GM12878 (cell line): ENCODE results near the gene SASH1.

ENCODE experiments used
- ASH2L ChIP-seq: fragments of 300-600, 200-600 bp; sonication (generic); IDR thresholded peaks from 2 replicates; pipeline ENCODE4 v1.6.1; 2017; ENCODE audit warnings: low read depth, mild to moderate bottlenecking, borderline replicate concordance
- CEBPB ChIP-seq, 2 experiments: fragments of 150-350 bp in 1 of 2; IDR thresholded peaks; 2 replicates each; pipeline ENCODE4 v1.6.1; 2012 to 2014; ENCODE audit warnings: low read depth in 2 of 2, low read length in 2 of 2, borderline replicate concordance in 1 of 2, inconsistent platforms in 1 of 2
- CHD2 ChIP-seq: IDR thresholded peaks from 2 replicates; pipeline ENCODE4 v1.6.1; 2011; ENCODE audit warnings: low read depth, low read length, improper control_type of control experiment, borderline replicate concordance
- EZH2 ChIP-seq: IDR thresholded peaks from 2 replicates; pipeline ENCODE4 v1.6.1; 2012; ENCODE audit warnings: low read depth, mild to moderate bottlenecking, control low read depth, inconsistent platforms, low read length, borderline replicate concordance; ENCODE audit not compliant: control insufficient read depth
- NFIC ChIP-seq: IDR thresholded peaks from 2 replicates; pipeline ENCODE4 v1.6.1; 2012; ENCODE audit warnings: low read depth, mild to moderate bottlenecking, inconsistent platforms, low read length, moderate library complexity
- NFYB ChIP-seq: IDR thresholded peaks from 2 replicates; pipeline ENCODE4 v1.6.1; 2011; ENCODE audit warnings: low read depth, mild to moderate bottlenecking, low read length, improper control_type of control experiment, moderate library complexity; ENCODE audit not compliant: insufficient read depth
- TAF1 ChIP-seq: IDR thresholded peaks from 2 replicates; pipeline ENCODE4 v1.6.1; 2011; ENCODE audit warnings: mild to moderate bottlenecking, low read depth, low read length, borderline replicate concordance
- YY1 ChIP-seq: IDR thresholded peaks from 2 replicates; pipeline ENCODE4 v1.6.1; 2011; ENCODE audit warnings: low read depth, mild to moderate bottlenecking, low read length
- TF ChIP-seq, protein P1 (sequence below), 3 experiments: IDR thresholded peaks in 2 of 3; conservative IDR thresholded peaks in 1 of 3; 2 replicates each; pipeline ENCODE4 v1.5.1; 2011; ENCODE audit warnings: low read depth in 3 of 3, low read length in 3 of 3, mild to moderate bottlenecking in 3 of 3, control low read depth in 2 of 3, moderate library complexity in 2 of 3, inconsistent platforms in 1 of 3, mixed read lengths in 1 of 3; ENCODE audit not compliant: control insufficient read depth in 2 of 3, insufficient read depth in 1 of 3; ENCODE audit errors: extremely low read depth in 1 of 3
- TF ChIP-seq, protein P2 (sequence below): IDR thresholded peaks from 2 replicates; pipeline ENCODE4 v1.6.1; 2012; ENCODE audit warnings: mild to moderate bottlenecking, low read depth, low read length

DNA sequence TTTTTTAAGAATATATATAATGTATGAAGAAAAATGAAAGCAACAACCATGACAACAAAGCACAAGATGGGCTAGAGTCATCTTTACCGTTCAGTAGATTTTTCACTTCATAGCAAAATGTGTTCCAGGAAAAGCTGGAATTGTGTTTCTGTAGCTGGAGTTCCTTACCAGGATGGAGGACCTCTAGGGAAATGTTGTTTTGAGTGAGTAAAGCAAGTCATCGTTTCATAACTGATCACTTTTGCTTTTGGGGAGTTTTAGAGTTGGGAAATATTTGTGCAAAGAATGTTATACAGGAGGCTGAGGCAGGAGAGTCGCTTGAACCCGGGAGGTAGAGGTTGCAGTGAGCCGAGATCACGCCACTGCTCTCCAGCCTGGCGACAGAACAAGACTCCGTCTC lies 151.6 kb downstream of the SASH1 start:
- no peak for TF ChIP-seq CEBPB (IDR thresholded peaks at IDR 0.05; ENCODE audit: borderline replicate concordance in 1 of 2, low read depth in 2 of 2, low read length in 2 of 2)
- TF ChIP-seq CHD2 = no peak
- no peak for TF ChIP-seq ASH2L
- TF ChIP-seq TAF1 = no peak
- TF ChIP-seq EZH2 = no peak
- TF ChIP-seq NFYB = no peak
- TF ChIP-seq, protein P1, sequence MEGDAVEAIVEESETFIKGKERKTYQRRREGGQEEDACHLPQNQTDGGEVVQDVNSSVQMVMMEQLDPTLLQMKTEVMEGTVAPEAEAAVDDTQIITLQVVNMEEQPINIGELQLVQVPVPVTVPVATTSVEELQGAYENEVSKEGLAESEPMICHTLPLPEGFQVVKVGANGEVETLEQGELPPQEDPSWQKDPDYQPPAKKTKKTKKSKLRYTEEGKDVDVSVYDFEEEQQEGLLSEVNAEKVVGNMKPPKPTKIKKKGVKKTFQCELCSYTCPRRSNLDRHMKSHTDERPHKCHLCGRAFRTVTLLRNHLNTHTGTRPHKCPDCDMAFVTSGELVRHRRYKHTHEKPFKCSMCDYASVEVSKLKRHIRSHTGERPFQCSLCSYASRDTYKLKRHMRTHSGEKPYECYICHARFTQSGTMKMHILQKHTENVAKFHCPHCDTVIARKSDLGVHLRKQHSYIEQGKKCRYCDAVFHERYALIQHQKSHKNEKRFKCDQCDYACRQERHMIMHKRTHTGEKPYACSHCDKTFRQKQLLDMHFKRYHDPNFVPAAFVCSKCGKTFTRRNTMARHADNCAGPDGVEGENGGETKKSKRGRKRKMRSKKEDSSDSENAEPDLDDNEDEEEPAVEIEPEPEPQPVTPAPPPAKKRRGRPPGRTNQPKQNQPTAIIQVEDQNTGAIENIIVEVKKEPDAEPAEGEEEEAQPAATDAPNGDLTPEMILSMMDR (IDR thresholded peaks at IDR 0.05 in 2 of 3, conservative IDR thresholded peaks at IDR 0.05 in 1 of 3; ENCODE audit: control insufficient read depth in 2 of 3, extremely low read depth in 1 of 3, insufficient read depth in 1 of 3, low read depth in 3 of 3, low read length in 3 of 3) = no peak
- TF ChIP-seq, protein P2, sequence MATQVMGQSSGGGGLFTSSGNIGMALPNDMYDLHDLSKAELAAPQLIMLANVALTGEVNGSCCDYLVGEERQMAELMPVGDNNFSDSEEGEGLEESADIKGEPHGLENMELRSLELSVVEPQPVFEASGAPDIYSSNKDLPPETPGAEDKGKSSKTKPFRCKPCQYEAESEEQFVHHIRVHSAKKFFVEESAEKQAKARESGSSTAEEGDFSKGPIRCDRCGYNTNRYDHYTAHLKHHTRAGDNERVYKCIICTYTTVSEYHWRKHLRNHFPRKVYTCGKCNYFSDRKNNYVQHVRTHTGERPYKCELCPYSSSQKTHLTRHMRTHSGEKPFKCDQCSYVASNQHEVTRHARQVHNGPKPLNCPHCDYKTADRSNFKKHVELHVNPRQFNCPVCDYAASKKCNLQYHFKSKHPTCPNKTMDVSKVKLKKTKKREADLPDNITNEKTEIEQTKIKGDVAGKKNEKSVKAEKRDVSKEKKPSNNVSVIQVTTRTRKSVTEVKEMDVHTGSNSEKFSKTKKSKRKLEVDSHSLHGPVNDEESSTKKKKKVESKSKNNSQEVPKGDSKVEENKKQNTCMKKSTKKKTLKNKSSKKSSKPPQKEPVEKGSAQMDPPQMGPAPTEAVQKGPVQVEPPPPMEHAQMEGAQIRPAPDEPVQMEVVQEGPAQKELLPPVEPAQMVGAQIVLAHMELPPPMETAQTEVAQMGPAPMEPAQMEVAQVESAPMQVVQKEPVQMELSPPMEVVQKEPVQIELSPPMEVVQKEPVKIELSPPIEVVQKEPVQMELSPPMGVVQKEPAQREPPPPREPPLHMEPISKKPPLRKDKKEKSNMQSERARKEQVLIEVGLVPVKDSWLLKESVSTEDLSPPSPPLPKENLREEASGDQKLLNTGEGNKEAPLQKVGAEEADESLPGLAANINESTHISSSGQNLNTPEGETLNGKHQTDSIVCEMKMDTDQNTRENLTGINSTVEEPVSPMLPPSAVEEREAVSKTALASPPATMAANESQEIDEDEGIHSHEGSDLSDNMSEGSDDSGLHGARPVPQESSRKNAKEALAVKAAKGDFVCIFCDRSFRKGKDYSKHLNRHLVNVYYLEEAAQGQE = no peak
- TF ChIP-seq YY1 = no peak
- TF ChIP-seq NFIC = no peak
